Measurements from ENCODE around the gene CUL7.
"Not testable (repeated sequence)": the region's sequence is repeated elsewhere in the genome, so short reads cannot be mapped to it uniquely, and the experiment has no call there.

Gene CUL7

GRCh38 chr6:43050981-43051380, 2.7 kb downstream of the CUL7 start:
- TF ChIP-seq CTCF (IDR thresholded peaks at IDR 0.05) = no peak
- Histone ChIP-seq H3K27me3 (no peaks in the 10 kb centered on the region), H3K27ac (no peak overlapping the region), H3K4me3 (no peak overlapping the region), H3K9me3 (no peaks in the 10 kb centered on the region), H3K4me1 (peaks cover 0 to 22% (median 8%) of the 10 kb centered on the region in 4 donors), H3K36me3 (peaks cover 0 to 57% (median 27%) of the 10 kb centered on the region in 3 donors)
- no peak for DNase-seq
- intact Hi-C loops (cut with DNase I; ENCODE audit: low total_unique reads) = loop anchor here (5.0 kb wide), 1 partner anchor 39 kb away; the partner anchor contains the start of genes KLHDC3 and MEA1

- H3K27ac ChIP-seq = no peak overlapping the region
- TF ChIP-seq CTCF (IDR thresholded peaks at IDR 0.05) = no peak
- H3K36me3 ChIP-seq = peaks cover 4 to 77% (median 33%) of the 10 kb centered on the region in 3 donors
- intact Hi-C loops (cut with DNase I; ENCODE audit: low total_unique reads) = no loop called here
- DNase-seq = no peak
- no peak overlapping the region for H3K4me3 ChIP-seq
- no peaks in the 10 kb centered on the region for H3K9me3 ChIP-seq
- no peaks in the 10 kb centered on the region for H3K27me3 ChIP-seq
- H3K4me1 ChIP-seq = peaks cover 0 to 8% (median 4%) of the 10 kb centered on the region in 4 donors
Observed at GRCh38 chr6:43047998-43048397, 5.7 kb downstream of the CUL7 start.

GRCh38 chr6:43045371-43045930, 8.2 kb downstream of the CUL7 start:
- H3K27ac ChIP-seq = no peak overlapping the region
- H3K36me3 ChIP-seq = peaks cover 5 to 93% (median 45%) of the 10 kb centered on the region in 3 donors
- intact Hi-C loops (cut with DNase I; ENCODE audit: low total_unique reads) = no loop called here
- no peak overlapping the region for H3K4me3 ChIP-seq
- no peaks in the 10 kb centered on the region for H3K27me3 ChIP-seq
- no peak for TF ChIP-seq CTCF (IDR thresholded peaks at IDR 0.05)
- no peaks in the 10 kb centered on the region for H3K4me1 ChIP-seq
- no peak for DNase-seq
- H3K9me3 ChIP-seq = no peaks in the 10 kb centered on the region

- intact Hi-C loops (cut with DNase I; ENCODE audit: low total_unique reads) = no loop called here
- peaks cover 8 to 95% (median 46%) of the 10 kb centered on the region in 3 donors for H3K36me3 ChIP-seq
- no peaks in the 10 kb centered on the region for H3K9me3 ChIP-seq
- no peak for DNase-seq
- no peaks in the 10 kb centered on the region for H3K4me1 ChIP-seq
- H3K27ac ChIP-seq = no peak overlapping the region
- TF ChIP-seq CTCF (IDR thresholded peaks at IDR 0.05) = no peak
- no peak overlapping the region for H3K4me3 ChIP-seq
- no peaks in the 10 kb centered on the region for H3K27me3 ChIP-seq
Observed at GRCh38 chr6:43043310-43043709, 10.3 kb downstream of the CUL7 start.

- peaks cover 8 to 95% (median 53%) of the 10 kb centered on the region in 3 donors for H3K36me3 ChIP-seq
- H3K27me3 ChIP-seq; DNase-seq; H3K4me1 ChIP-seq; intact Hi-C loops (cut with DNase I; ENCODE audit: low total_unique reads); H3K4me3 ChIP-seq; H3K27ac ChIP-seq; H3K9me3 ChIP-seq: not testable (repeated sequence)
Observed at GRCh38 chr6:43041475-43041874, 12.2 kb downstream of the CUL7 start.

- no peak overlapping the region for H3K27ac ChIP-seq
- no peak for TF ChIP-seq CTCF (IDR thresholded peaks at IDR 0.05)
Observed at GRCh38 chr6:43040542-43041257, 13.0 kb downstream of the CUL7 start.

More at GRCh38 chr6:43040542-43041257, 13.0 kb downstream of the CUL7 start:
- DNase-seq = no peak
- intact Hi-C loops (cut with DNase I; ENCODE audit: low total_unique reads) = no loop called here
- Histone ChIP-seq H3K36me3 (peaks cover 8 to 95% (median 48%) of the 10 kb centered on the region in 3 donors), H3K4me1 (peaks cover 0 to 3% (median 0%) of the 10 kb centered on the region in 4 donors), H3K9me3 (no peaks in the 10 kb centered on the region), H3K4me3 (no peak overlapping the region), H3K27me3 (no peaks in the 10 kb centered on the region)
